ENCODE data around the gene ST3GAL5.

DNA sequence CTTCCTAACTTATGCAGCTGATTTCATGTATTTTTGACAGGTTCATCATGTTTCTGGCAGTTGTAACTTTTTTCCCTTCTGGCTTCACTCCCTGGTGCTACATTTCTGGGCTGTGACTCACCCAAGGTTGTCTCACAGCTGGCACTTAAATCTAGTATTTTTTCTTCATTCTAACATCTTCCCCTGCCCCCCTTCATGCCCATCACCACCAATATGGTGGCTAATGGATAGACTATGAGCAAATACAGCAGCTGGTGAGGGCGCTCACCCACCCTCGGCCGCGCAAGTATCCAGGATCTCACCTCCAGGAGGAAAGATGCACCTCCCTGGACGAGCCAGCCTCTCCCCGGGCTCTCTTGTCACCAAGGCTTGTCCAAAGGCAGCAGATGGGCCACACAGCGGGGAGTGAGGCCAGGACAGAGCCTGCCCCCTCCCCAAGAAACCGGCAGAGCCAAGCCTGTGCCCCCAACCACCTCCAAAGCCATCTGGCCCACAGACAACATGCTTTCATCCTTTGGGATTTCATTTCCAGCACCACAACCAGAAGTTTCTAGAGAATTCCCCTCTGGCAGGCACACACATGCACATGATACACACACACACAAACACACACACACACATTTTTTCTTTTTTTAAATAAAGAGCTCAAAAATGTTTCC is 95.9 kb downstream of the ST3GAL5 start:
- TF ChIP-seq TARDBP (IDR thresholded peaks at IDR 0.05) = no peak
- TF ChIP-seq ARNT (IDR thresholded peaks at IDR 0.05) = no peak
- no peak for TF ChIP-seq L3MBTL2 (conservative IDR thresholded peaks at IDR 0.05)
- TF ChIP-seq LEF1 (IDR thresholded peaks at IDR 0.05; ENCODE audit: borderline replicate concordance) = no peak
- TF ChIP-seq HDGF (IDR thresholded peaks at IDR 0.05; ENCODE audit: borderline replicate concordance) = no peak
- TF ChIP-seq, protein P1, sequence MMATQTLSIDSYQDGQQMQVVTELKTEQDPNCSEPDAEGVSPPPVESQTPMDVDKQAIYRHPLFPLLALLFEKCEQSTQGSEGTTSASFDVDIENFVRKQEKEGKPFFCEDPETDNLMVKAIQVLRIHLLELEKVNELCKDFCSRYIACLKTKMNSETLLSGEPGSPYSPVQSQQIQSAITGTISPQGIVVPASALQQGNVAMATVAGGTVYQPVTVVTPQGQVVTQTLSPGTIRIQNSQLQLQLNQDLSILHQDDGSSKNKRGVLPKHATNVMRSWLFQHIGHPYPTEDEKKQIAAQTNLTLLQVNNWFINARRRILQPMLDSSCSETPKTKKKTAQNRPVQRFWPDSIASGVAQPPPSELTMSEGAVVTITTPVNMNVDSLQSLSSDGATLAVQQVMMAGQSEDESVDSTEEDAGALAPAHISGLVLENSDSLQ (IDR thresholded peaks at IDR 0.05) = no peak
- no peak for TF ChIP-seq BHLHE40 (IDR thresholded peaks at IDR 0.05; ENCODE audit: borderline replicate concordance)
- TF ChIP-seq ELF4 (IDR thresholded peaks at IDR 0.05) = no peak
- no peak for TF ChIP-seq SP1 (IDR thresholded peaks at IDR 0.05)

Data from HEK293T (cell line).